HepG2 (cell line): ENCODE results near the gene BMERB1. TPM values are rescaled to one million over a fixed set of nuclear protein-coding genes. Genes with fewer than 3 reads are reported as not detected.
"Not testable (repeated sequence)": the region's sequence is repeated elsewhere in the genome, so short reads cannot be mapped to it uniquely, and the experiment has no call there.

Source experiments
- ARID2 ChIP-seq: sonication (generic); formaldehyde crosslinking; IDR thresholded peaks from 2 replicates; pipeline ENCODE4 v1.8.1; 2022; ENCODE audit warnings: mild to moderate bottlenecking, missing genetic modification reagents, borderline replicate concordance
- ARNTL ChIP-seq: sonication (generic); formaldehyde crosslinking; IDR thresholded peaks from 2 replicates; pipeline ENCODE4 v1.4.0; 2020; ENCODE audit warnings: mild to moderate bottlenecking, missing genetic modification reagents
- FOXO1 ChIP-seq: sonication (generic); formaldehyde crosslinking; IDR thresholded peaks from 2 replicates; pipeline ENCODE4 v1.4.0; 2020; ENCODE audit warnings: missing genetic modification reagents
- HOXA9 ChIP-seq: sonication (generic); formaldehyde crosslinking; IDR thresholded peaks from 2 replicates; pipeline ENCODE4 v1.8.1; 2022; ENCODE audit warnings: missing genetic modification reagents, mild to moderate bottlenecking, moderate library complexity, borderline replicate concordance
- PHF21A ChIP-seq: sonication (generic); formaldehyde crosslinking; IDR thresholded peaks from 2 replicates; pipeline ENCODE4 v1.5.0; 2020; ENCODE audit warnings: mild to moderate bottlenecking, missing genetic modification reagents
- TARDBP ChIP-seq: sonication (generic); formaldehyde crosslinking; IDR thresholded peaks from 2 replicates; pipeline ENCODE4 v1.8.0; 2022; ENCODE audit warnings: mild to moderate bottlenecking, missing genetic modification reagents
- TEAD2 ChIP-seq: sonication (generic); formaldehyde crosslinking; IDR thresholded peaks from 2 replicates; pipeline ENCODE4 v1.9.0; 2021; ENCODE audit warnings: missing genetic modification reagents
- ZNF101 ChIP-seq: sonication (generic); formaldehyde crosslinking; IDR thresholded peaks from 2 replicates; pipeline ENCODE4 v1.4.0; 2020; ENCODE audit warnings: mild to moderate bottlenecking, low read depth, missing genetic modification reagents, borderline replicate concordance
- ZNF121 ChIP-seq: sonication (generic); formaldehyde crosslinking; IDR thresholded peaks from 2 replicates; pipeline ENCODE4 v1.5.0; 2020; ENCODE audit warnings: mild to moderate bottlenecking, missing genetic modification reagents
- ZNF543 ChIP-seq: sonication (generic); formaldehyde crosslinking; IDR thresholded peaks from 2 replicates; pipeline ENCODE4 v1.4.0; 2020; ENCODE audit warnings: mild to moderate bottlenecking, missing genetic modification reagents
- ZNF678 ChIP-seq: sonication (generic); formaldehyde crosslinking; IDR thresholded peaks from 2 replicates; pipeline ENCODE4 v1.4.0; 2020; ENCODE audit warnings: mild to moderate bottlenecking, missing genetic modification reagents
- ZNF781 ChIP-seq: sonication (generic); formaldehyde crosslinking; IDR thresholded peaks from 2 replicates; pipeline ENCODE4 v1.5.1; 2020; ENCODE audit warnings: borderline replicate concordance, mild to moderate bottlenecking, missing genetic modification reagents; ENCODE audit errors: not compliant biosample characterization
- ZNF816 ChIP-seq: sonication (generic); formaldehyde crosslinking; IDR thresholded peaks from 2 replicates; pipeline ENCODE4 v1.8.0; 2022; ENCODE audit warnings: missing genetic modification reagents, mild to moderate bottlenecking, borderline replicate concordance
- polyA plus RNA-seq, 8 experiments: library from polyadenylated mRNA; depleted of rRNA in 3 of 8; stranded (reverse) in 7 of 8; unstranded in 1 of 8; fragments of >200 nt; fragmentation: Illumina TruSeq in 4 of 8; extraction: Trizol in 4 of 8; gene quantifications; 2 replicates each; pipeline versions ENCODE4 v1.2.1 to v1.2.3, GENCODE V29; 2011 to 2016; ENCODE audit warnings: low read depth in 4 of 8, missing spikeins in 1 of 8, mixed read lengths in 1 of 8; ENCODE audit not compliant: insufficient read depth in 1 of 8
- total RNA-seq, 5 experiments: library from RNA; depleted of rRNA; stranded (reverse); fragments of >200 nt; fragmentation: Illumina TruSeq; extraction: Trizol; gene quantifications; 2 replicates each; pipeline ENCODE4 v1.2.3, GENCODE V29; 2016; ENCODE audit warnings: low read depth in 1 of 5
- TF ChIP-seq, protein P1 (sequence below), 2 experiments: sonication (generic) in 1 of 2; formaldehyde crosslinking in 1 of 2; IDR thresholded peaks; 2 replicates each; pipeline versions ENCODE4 v1.4.0 to v1.6.1; 2016 to 2020; ENCODE audit warnings: borderline replicate concordance in 1 of 2, low read depth in 1 of 2, mild to moderate bottlenecking in 1 of 2, missing genetic modification reagents in 1 of 2
- TF ChIP-seq, protein P2 (sequence below): sonication (generic); formaldehyde crosslinking; IDR thresholded peaks from 2 replicates; pipeline ENCODE4 v1.8.1; 2023; ENCODE audit warnings: mild to moderate bottlenecking, missing genetic modification reagents
- TF ChIP-seq, protein P3 (sequence below): sonication (generic); formaldehyde crosslinking; IDR thresholded peaks from 2 replicates; pipeline ENCODE4 v1.4.0; 2020; ENCODE audit warnings: mild to moderate bottlenecking, missing genetic modification reagents
- TF ChIP-seq, protein P4 (sequence below): sonication (generic); formaldehyde crosslinking; IDR thresholded peaks from 2 replicates; pipeline ENCODE4 v1.8.1; 2022; ENCODE audit warnings: low read depth, mild to moderate bottlenecking, missing genetic modification reagents

Gene BMERB1
- total and polyA plus RNA-seq, 2 of the 13 experiments (the other 11 are each of a cell fraction or from before 2014, with no cell fraction given): 1.4 TPM

DNA sequence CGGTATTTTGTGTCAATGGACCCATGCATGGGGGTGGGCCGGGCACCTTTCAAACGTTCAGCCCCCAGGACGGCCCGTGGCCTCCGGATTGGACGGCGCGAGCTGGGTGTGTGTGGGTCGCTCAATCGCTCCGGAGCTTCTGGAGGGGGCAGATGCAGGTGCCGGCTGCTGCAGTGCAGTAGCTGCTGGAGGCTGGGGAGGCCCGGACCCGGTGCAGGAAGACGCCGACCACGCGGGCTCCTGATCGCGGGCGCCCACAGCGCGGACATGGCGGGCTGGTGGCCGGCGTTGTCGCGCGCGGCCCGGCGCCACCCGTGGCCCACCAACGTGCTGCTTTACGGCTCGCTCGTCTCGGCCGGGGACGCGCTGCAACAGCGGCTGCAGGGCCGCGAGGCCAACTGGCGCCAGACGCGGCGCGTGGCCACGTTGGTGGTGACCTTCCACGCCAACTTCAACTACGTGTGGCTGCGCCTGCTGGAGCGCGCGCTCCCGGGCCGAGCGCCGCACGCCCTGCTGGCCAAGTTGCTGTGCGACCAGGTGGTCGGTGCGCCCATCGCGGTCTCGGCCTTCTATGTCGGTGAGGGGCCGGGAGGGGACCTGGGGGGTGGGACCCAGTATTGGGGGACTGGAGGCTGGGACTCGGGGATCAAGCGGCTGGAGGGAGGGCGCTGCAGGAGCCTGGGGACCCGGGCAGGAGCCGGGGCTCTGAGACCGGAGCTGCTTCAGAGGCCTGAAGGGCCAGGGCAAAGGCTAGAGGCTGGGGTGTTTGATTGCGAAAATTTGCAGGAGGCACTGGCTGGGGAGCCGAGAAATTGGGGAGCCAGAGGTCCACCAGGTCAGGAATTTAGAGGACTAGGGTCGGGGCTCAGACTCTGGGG is 38.5 kb upstream of the BMERB1 start, which contains the start of gene MPV17L (continued):
- 0 out of 2 replicates have a peak, but pooled peaks have one; percentile 50 for TF ChIP-seq PHF21A (CRISPR knock-in tag)
- peak; percentile 54; the same call in 1 of the 2 replicates for TF ChIP-seq ZNF121
- TF ChIP-seq ZNF781 (CRISPR knock-in tag): peak; percentile 14
- peak; percentile 63; the same call in 1 of the 2 replicates for TF ChIP-seq ZNF101 (CRISPR knock-in tag)
- peak; percentile 59; the same call in 1 of the 2 replicates for TF ChIP-seq FOXO1 (CRISPR knock-in tag)
- TF ChIP-seq, protein P1, sequence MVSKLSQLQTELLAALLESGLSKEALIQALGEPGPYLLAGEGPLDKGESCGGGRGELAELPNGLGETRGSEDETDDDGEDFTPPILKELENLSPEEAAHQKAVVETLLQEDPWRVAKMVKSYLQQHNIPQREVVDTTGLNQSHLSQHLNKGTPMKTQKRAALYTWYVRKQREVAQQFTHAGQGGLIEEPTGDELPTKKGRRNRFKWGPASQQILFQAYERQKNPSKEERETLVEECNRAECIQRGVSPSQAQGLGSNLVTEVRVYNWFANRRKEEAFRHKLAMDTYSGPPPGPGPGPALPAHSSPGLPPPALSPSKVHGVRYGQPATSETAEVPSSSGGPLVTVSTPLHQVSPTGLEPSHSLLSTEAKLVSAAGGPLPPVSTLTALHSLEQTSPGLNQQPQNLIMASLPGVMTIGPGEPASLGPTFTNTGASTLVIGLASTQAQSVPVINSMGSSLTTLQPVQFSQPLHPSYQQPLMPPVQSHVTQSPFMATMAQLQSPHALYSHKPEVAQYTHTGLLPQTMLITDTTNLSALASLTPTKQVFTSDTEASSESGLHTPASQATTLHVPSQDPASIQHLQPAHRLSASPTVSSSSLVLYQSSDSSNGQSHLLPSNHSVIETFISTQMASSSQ (IDR thresholded peaks at IDR 0.05; ENCODE audit: low read depth): not testable (repeated sequence)
- TF ChIP-seq, protein P1 (CRISPR knock-in tag; IDR thresholded peaks at IDR 0.05; ENCODE audit: borderline replicate concordance): peak; percentile 76
- peak; percentile 66; the same call in 1 of the 2 replicates for TF ChIP-seq HOXA9 (CRISPR knock-in tag)
- 0 out of 2 replicates have a peak, but pooled peaks have one; percentile 53 for TF ChIP-seq TEAD2 (CRISPR knock-in tag)
- peak; percentile 81; the same call in 1 of the 2 replicates for TF ChIP-seq ZNF816 (CRISPR knock-in tag)
- TF ChIP-seq, protein P2, sequence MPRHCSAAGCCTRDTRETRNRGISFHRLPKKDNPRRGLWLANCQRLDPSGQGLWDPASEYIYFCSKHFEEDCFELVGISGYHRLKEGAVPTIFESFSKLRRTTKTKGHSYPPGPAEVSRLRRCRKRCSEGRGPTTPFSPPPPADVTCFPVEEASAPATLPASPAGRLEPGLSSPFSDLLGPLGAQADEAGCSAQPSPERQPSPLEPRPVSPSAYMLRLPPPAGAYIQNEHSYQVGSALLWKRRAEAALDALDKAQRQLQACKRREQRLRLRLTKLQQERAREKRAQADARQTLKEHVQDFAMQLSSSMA (CRISPR knock-in tag): 0 out of 2 replicates have a peak, but pooled peaks have one; percentile 51
- peak; percentile 98 for TF ChIP-seq ARID2
- TF ChIP-seq, protein P3, sequence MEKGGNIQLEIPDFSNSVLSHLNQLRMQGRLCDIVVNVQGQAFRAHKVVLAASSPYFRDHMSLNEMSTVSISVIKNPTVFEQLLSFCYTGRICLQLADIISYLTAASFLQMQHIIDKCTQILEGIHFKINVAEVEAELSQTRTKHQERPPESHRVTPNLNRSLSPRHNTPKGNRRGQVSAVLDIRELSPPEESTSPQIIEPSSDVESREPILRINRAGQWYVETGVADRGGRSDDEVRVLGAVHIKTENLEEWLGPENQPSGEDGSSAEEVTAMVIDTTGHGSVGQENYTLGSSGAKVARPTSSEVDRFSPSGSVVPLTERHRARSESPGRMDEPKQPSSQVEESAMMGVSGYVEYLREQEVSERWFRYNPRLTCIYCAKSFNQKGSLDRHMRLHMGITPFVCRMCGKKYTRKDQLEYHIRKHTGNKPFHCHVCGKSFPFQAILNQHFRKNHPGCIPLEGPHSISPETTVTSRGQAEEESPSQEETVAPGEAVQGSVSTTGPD: peak; percentile 34; the same call in 1 of the 2 replicates
- TF ChIP-seq ARNTL (CRISPR knock-in tag): peak; percentile 78
- TF ChIP-seq, protein P4, sequence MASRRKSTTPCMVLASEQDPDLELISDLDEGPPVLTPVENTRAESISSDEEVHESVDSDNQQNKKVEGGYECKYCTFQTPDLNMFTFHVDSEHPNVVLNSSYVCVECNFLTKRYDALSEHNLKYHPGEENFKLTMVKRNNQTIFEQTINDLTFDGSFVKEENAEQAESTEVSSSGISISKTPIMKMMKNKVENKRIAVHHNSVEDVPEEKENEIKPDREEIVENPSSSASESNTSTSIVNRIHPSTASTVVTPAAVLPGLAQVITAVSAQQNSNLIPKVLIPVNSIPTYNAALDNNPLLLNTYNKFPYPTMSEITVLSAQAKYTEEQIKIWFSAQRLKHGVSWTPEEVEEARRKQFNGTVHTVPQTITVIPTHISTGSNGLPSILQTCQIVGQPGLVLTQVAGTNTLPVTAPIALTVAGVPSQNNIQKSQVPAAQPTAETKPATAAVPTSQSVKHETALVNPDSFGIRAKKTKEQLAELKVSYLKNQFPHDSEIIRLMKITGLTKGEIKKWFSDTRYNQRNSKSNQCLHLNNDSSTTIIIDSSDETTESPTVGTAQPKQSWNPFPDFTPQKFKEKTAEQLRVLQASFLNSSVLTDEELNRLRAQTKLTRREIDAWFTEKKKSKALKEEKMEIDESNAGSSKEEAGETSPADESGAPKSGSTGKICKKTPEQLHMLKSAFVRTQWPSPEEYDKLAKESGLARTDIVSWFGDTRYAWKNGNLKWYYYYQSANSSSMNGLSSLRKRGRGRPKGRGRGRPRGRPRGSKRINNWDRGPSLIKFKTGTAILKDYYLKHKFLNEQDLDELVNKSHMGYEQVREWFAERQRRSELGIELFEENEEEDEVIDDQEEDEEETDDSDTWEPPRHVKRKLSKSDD (CRISPR knock-in tag): peak; percentile 78
- peak; percentile 93 for TF ChIP-seq ZNF678 (CRISPR knock-in tag)
- peak; percentile 69 for TF ChIP-seq TARDBP (CRISPR knock-in tag)
- peak; percentile 95; the same call in 1 of the 2 replicates for TF ChIP-seq ZNF543 (CRISPR knock-in tag)
